Measurements from ENCODE around the gene MLIP. TPM values are rescaled to one million over a fixed set of nuclear protein-coding genes. Genes with fewer than 3 reads are reported as not detected.

The MLIP gene
- total and polyA plus RNA-seq, 2 of the 8 experiments (the other 6 are each of a cell fraction or from before 2014, with no cell fraction given): not detected

GRCh38 chr6:54074109-54074508, 37.1 kb upstream of the MLIP start:
- no peaks in the 10 kb centered on the region for H3K27me3 ChIP-seq (replicated peaks in 1 of 4; ENCODE audit: control insufficient read depth in 3 of 4, extremely low read depth in 1 of 4, insufficient read depth in 3 of 4, low read length in 3 of 4)
- H2BK120ac ChIP-seq (replicated peaks; ENCODE audit: low read depth, low read length): no peak overlapping the region
- ChIA-PET POLR2A (ENCODE audit: partially characterized antibody) (no interaction called here), CTCF (ENCODE audit: partially characterized antibody) (no interaction called here)
- H2BK12ac ChIP-seq (ENCODE audit: low read depth, low read length): no peak overlapping the region
- 74% methylated on average over 4 of the region's 4 CpGs; no CpG with 5 or more reads in 1 of the 2 experiments for WGBS, 2 experiments (ENCODE audit: extremely low coverage in 1 of 2, insufficient coverage in 1 of 2, insufficient read length in 1 of 2, insufficient replicate concordance in 2 of 2, low coverage in 1 of 2, low lambda C conversion rate in 2 of 2, missing lambda C conversion rate in 1 of 2)
- no peak overlapping the region for H2BK15ac ChIP-seq (ENCODE audit: low read length)
- H2AK5ac ChIP-seq (ENCODE audit: low read depth, low read length): no peak overlapping the region
- H3K18ac ChIP-seq (ENCODE audit: extremely low read depth, low read length): no peak overlapping the region
- no peak overlapping the region for H2BK5ac ChIP-seq (ENCODE audit: low read depth, low read length)
- no peaks in the 10 kb centered on the region for H3K9me3 ChIP-seq (ENCODE audit: insufficient read depth in 2 of 2, low read depth in 1 of 2, low read length in 1 of 2)
- H3K4ac ChIP-seq (replicated peaks; ENCODE audit: insufficient read length, low read depth, low read length): no peak overlapping the region
- no peak overlapping the region for H2BK20ac ChIP-seq (ENCODE audit: low read length)
- no peak overlapping the region for H4K91ac ChIP-seq (replicated peaks; ENCODE audit: insufficient read length, low read length)
- H4K5ac ChIP-seq (ENCODE audit: insufficient read length, low read depth, low read length): no peak overlapping the region
- FAIRE-seq: peak; percentile 24
- H2AFZ ChIP-seq (ENCODE audit: low read length): no peak overlapping the region
- no peak overlapping the region for H3K27ac ChIP-seq (ENCODE audit: low read depth, low read length)
- no peak overlapping the region for H3K23ac ChIP-seq (ENCODE audit: insufficient read length)
- no peaks in the 10 kb centered on the region for H4K20me1 ChIP-seq (replicated peaks in 1 of 2; ENCODE audit: control insufficient read depth in 1 of 2, insufficient read depth in 2 of 2, low read length in 2 of 2)
- peaks cover 5 to 11% (median 7%) of the 10 kb centered on the region in 4 experiments; a peak in 4 of 7 replicates for H3K4me1 ChIP-seq (replicated peaks in 1 of 4; ENCODE audit: control insufficient read depth in 3 of 4, insufficient read depth in 4 of 4, low read length in 3 of 4)
- no peak for DNase-seq (ENCODE audit: low read depth in 1 of 2, low spot score in 2 of 2)
- TF ChIP-seq EGR1 (IDR thresholded peaks at IDR 0.05; ENCODE audit: borderline replicate concordance, low read depth, low read length) (no peak), TCF12 (IDR thresholded peaks at IDR 0.05; ENCODE audit: low read depth, low read length) (no peak), SRF (IDR thresholded peaks at IDR 0.05; ENCODE audit: low read depth, low read length) (no peak)
- H3K79me2 ChIP-seq (ENCODE audit: control insufficient read depth in 1 of 2, insufficient read depth in 2 of 2, low read length in 2 of 2): no peaks in the 10 kb centered on the region
- H3K4me3 ChIP-seq (ENCODE audit: extremely low read depth in 1 of 4, insufficient read depth in 2 of 4, low read depth in 3 of 4, low read length in 4 of 4): no peak overlapping the region
- 0 out of 4 replicates have a peak overlapping the region, but pooled peaks of 1 of the 2 experiments have one; percentile 19 for H3K4me2 ChIP-seq (ENCODE audit: insufficient read depth in 1 of 2, low read depth in 2 of 2, low read length in 2 of 2)
- H3K79me1 ChIP-seq (ENCODE audit: low read depth, low read length): no peaks in the 10 kb centered on the region
- H3K14ac ChIP-seq (ENCODE audit: insufficient read length): no peak overlapping the region
- no peaks in the 10 kb centered on the region for H3K36me3 ChIP-seq (ENCODE audit: control insufficient read depth in 2 of 4, insufficient read depth in 4 of 4, low read length in 3 of 4)
- no peaks in the 10 kb centered on the region for H3K23me2 ChIP-seq (ENCODE audit: low read depth, low read length)
- H3K56ac ChIP-seq (replicated peaks; ENCODE audit: insufficient read length, low read depth, low read length): no peak overlapping the region
- H4K8ac ChIP-seq (ENCODE audit: extremely low read depth, insufficient read depth, low read length): no peak overlapping the region
- H3K9ac ChIP-seq (replicated peaks in 1 of 4; ENCODE audit: extremely low read depth in 1 of 4, low read depth in 3 of 4, low read length in 3 of 4): no peak overlapping the region
